GM12891 (cell line): ENCODE measurements around the gene SPATA3.

Source experiments
- POLR2A ChIP-seq: IDR thresholded peaks from 2 replicates; pipeline ENCODE4 v1.6.1; 2011; ENCODE audit warnings: low read depth, low read length, control low read depth
- POLR2AphosphoS5 ChIP-seq: IDR thresholded peaks from 2 replicates; pipeline ENCODE4 v1.6.1; 2011; ENCODE audit warnings: low read depth, low read length, control low read depth
- TAF1 ChIP-seq: IDR thresholded peaks from 2 replicates; pipeline ENCODE4 v1.6.1; 2011; ENCODE audit warnings: low read depth, low read length, control low read depth

DNA sequence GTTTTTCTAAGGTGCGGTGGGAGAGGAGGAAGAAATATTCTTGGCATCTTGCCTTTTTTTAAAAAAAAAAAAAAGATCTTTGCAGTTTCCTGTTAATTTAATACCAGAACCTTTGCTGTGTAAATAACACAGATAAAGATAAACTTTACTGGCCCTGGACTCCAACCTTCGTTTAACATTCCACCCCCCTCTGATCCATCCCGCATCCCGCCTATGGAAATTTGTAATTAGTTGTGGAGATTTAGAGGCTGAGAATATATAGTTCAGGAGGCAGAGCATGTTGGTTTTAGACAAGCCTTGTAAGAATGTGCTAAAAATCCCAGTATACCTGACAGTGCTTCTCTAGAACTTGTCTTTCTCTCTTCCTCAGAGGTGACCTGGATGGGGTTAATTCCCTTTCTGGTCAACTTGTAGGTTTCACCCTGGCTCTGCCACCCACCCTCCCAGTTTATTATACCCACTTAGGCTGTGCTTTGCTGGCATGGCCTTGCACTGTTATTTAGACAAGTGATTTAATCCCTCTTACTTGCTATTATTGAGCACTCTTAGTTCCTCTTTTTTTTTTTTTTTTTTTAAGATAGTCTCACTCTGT is 38.5 kb downstream of the SPATA3 start:
- TF ChIP-seq POLR2A = no peak
- no peak for TF ChIP-seq POLR2AphosphoS5
- TF ChIP-seq TAF1 = no peak
